ENCODE data around the gene B4GALT2. TPM values are rescaled to one million over a fixed set of nuclear protein-coding genes. Genes with fewer than 3 reads are reported as not detected.

Gene B4GALT2
- total RNA-seq, 1 experiment from 2014 or later = 76.8 TPM

DNA sequence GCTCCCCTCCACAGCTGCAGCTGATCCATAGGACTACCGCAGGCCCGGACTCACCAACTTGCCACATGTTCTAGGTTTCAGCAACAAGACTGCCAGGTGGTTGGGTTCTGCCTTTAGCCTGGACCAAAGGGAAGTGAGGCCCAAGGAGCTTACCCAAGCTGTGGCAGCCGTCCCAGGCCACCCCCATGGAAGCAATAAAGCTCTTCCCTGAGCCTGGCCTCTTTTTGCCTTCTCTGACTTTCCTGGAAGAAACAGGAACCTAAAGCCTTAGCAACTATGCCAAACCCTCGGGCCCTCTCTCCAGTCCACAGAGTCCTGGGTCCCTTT is 48.1 kb upstream of the B4GALT2 start:
- intact Hi-C loops (cut with micrococcal nuclease) = loop anchor here (1.0 to 5.0 kb wide), 4 partner anchors 94 to 404 kb away; no protein-coding TSS in a partner anchor
- TF ChIP-seq TCF7L2 (IDR thresholded peaks at IDR 0.05; ENCODE audit: borderline replicate concordance, extremely low read depth, insufficient read depth, insufficient read length) (no peak), ZNF274 (IDR thresholded peaks at IDR 0.05; ENCODE audit: low read depth, low read length) (no peak), SIN3A (IDR thresholded peaks at IDR 0.05; ENCODE audit: low read depth) (no peak), EZH2phosphoT487 (IDR thresholded peaks at IDR 0.05; ENCODE audit: borderline replicate concordance) (no peak), RAD21 (IDR thresholded peaks at IDR 0.05; ENCODE audit: low read depth) (no peak), ELF1 (IDR thresholded peaks at IDR 0.05; ENCODE audit: borderline replicate concordance, low read depth) (no peak), JUND (IDR thresholded peaks at IDR 0.05) (no peak), SP1 (IDR thresholded peaks at IDR 0.05; ENCODE audit: low read depth) (no peak), CEBPB (IDR thresholded peaks at IDR 0.05; ENCODE audit: low read depth) (no peak), POLR2AphosphoS5 (IDR thresholded peaks at IDR 0.05; ENCODE audit: low read depth, low read length) (no peak; the same call in 1 of the 2 replicates), POLR2A (IDR thresholded peaks at IDR 0.05; ENCODE audit: borderline replicate concordance, extremely low read depth, insufficient read depth, insufficient read length) (no peak), ZFX (IDR thresholded peaks at IDR 0.05) (no peak), SRF (IDR thresholded peaks at IDR 0.05; ENCODE audit: low read depth) (no peak), EGR1 (IDR thresholded peaks at IDR 0.05; ENCODE audit: low read depth) (no peak), CBX3 (IDR thresholded peaks at IDR 0.05; ENCODE audit: low read depth) (no peak), FOSL1 (IDR thresholded peaks at IDR 0.05; ENCODE audit: low read depth) (no peak), YY1 (IDR thresholded peaks at IDR 0.05; ENCODE audit: extremely low read depth, insufficient replicate concordance, low read depth, low read length) (no peak)
- TF ChIP-seq, protein P1, sequence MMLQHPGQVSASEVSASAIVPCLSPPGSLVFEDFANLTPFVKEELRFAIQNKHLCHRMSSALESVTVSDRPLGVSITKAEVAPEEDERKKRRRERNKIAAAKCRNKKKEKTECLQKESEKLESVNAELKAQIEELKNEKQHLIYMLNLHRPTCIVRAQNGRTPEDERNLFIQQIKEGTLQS (IDR thresholded peaks at IDR 0.05) = no peak
- TF ChIP-seq, protein P2, sequence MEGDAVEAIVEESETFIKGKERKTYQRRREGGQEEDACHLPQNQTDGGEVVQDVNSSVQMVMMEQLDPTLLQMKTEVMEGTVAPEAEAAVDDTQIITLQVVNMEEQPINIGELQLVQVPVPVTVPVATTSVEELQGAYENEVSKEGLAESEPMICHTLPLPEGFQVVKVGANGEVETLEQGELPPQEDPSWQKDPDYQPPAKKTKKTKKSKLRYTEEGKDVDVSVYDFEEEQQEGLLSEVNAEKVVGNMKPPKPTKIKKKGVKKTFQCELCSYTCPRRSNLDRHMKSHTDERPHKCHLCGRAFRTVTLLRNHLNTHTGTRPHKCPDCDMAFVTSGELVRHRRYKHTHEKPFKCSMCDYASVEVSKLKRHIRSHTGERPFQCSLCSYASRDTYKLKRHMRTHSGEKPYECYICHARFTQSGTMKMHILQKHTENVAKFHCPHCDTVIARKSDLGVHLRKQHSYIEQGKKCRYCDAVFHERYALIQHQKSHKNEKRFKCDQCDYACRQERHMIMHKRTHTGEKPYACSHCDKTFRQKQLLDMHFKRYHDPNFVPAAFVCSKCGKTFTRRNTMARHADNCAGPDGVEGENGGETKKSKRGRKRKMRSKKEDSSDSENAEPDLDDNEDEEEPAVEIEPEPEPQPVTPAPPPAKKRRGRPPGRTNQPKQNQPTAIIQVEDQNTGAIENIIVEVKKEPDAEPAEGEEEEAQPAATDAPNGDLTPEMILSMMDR (IDR thresholded peaks at IDR 0.05 in 2 of 3, conservative IDR thresholded peaks at IDR 0.05 in 1 of 3; ENCODE audit: borderline replicate concordance in 1 of 3, insufficient read depth in 1 of 3, low read depth in 2 of 3, low read length in 2 of 3) = no peak
- TF ChIP-seq, protein P3, sequence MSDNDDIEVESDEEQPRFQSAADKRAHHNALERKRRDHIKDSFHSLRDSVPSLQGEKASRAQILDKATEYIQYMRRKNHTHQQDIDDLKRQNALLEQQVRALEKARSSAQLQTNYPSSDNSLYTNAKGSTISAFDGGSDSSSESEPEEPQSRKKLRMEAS (IDR thresholded peaks at IDR 0.05) = no peak
- H4K20me1 ChIP-seq (ENCODE audit: insufficient read depth) = no peaks in the 10 kb centered on the region
- ChIA-PET CTCF (interaction anchor here (0.8 to 12.2 kb wide), 16 partner anchors 8 to 704 kb away, joined by 3 to 479 read pairs (median 4); partner anchors contain the start of genes IPO13, KDM4A and PTPRF), POLR2A (interaction anchor here (0.8 to 3.5 kb wide), 5 partner anchors 15 to 572 kb away, joined by 3 to 22 read pairs (median 5); partner anchors contain the start of gene CDC20), RAD21 (ENCODE audit: low non-redundant PET in 1 of 2, low total read pairs in 2 of 2, uncharacterized antibody in 2 of 2, unreplicated experiment in 2 of 2) (interaction anchor here (1.0 to 3.5 kb wide), 2 partner anchors 167 to 168 kb away, joined by 4 to 21 read pairs; no protein-coding TSS in a partner anchor)
- peaks cover 37 to 94% of the 10 kb centered on the region in 2 experiments for H3K4me1 ChIP-seq (ENCODE audit: control insufficient read depth in 1 of 2, insufficient read depth in 2 of 2, low read length in 2 of 2)
- H2AFZ ChIP-seq (ENCODE audit: low read depth, low read length, poor library complexity, severe bottlenecking) = no peak overlapping the region
- H3K36me3 ChIP-seq (ENCODE audit: control insufficient read depth in 1 of 2, insufficient read depth in 2 of 2, low read length in 2 of 2) = no peaks in the 10 kb centered on the region
- DNase-seq (ENCODE audit: low read depth, low spot score) = no peak
- H3K27ac ChIP-seq (ENCODE audit: low read depth, low read length) = no peak overlapping the region
- H3K79me2 ChIP-seq (ENCODE audit: insufficient read depth, low read length) = peaks cover 9% of the 10 kb centered on the region; the same call in 1 of the 2 replicates
- no peaks in the 10 kb centered on the region for H3K9me2 ChIP-seq (ENCODE audit: insufficient read depth)
- H3K9ac ChIP-seq (ENCODE audit: low read length) = peak overlapping the region; percentile 42
- no peaks in the 10 kb centered on the region for H3K9me3 ChIP-seq (ENCODE audit: control insufficient read depth in 1 of 2, insufficient read depth in 1 of 2, low read depth in 1 of 2, low read length in 2 of 2)
- no TSS peak for BruUV-seq (replicated peaks)
- H3K4me3 ChIP-seq (replicated peaks in 1 of 2; ENCODE audit: low read depth in 1 of 2, low read length in 2 of 2) = no peak overlapping the region
- no peak for ATAC-seq
- H3K27me3 ChIP-seq (ENCODE audit: insufficient read depth, low read length) = no peaks in the 10 kb centered on the region
- H3K4me2 ChIP-seq (ENCODE audit: low read length) = peak overlapping the region; percentile 75

Data from HCT116 (cell line).